Activated CD4-positive, alpha-beta T cell treated with anti-CD3 and anti-CD28 coated beads, Interleukin-2, amount 50 U/mL, for 24 hours (primary cell): Measurements from ENCODE around the gene KIF6.

Source experiments
- DNase-seq, 2 donors: peaks; one replicate each; pipeline ENCODE4 v3.0.0-alpha.2; 2020; ENCODE audit warnings: low read depth in 1 of 2, low spot score in 1 of 2

Gene KIF6

DNA sequence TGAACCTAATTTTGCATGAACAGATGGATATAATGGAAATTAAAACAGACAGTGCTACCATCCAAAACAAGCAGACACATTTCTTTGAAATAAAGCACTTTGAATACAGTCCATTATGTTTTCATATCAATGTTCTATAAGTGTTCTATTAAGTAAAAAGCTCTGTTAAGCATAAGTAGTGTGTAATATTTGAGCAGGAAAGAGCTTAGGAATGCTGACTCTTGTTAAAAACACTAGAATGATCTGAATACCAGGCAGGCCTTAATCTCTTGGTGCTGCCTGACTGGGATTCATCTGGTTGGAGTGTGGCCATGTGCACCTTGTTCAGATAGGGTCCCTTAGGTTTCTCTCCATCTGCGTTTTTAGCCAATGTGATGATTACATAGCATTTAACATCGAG lies 130.9 kb downstream of the KIF6 start:
- DNase-seq: no peak

GRCh38 chr6:39593646-39594045 lies 131.6 kb downstream of the KIF6 start:
- DNase-seq: no peak

DNA sequence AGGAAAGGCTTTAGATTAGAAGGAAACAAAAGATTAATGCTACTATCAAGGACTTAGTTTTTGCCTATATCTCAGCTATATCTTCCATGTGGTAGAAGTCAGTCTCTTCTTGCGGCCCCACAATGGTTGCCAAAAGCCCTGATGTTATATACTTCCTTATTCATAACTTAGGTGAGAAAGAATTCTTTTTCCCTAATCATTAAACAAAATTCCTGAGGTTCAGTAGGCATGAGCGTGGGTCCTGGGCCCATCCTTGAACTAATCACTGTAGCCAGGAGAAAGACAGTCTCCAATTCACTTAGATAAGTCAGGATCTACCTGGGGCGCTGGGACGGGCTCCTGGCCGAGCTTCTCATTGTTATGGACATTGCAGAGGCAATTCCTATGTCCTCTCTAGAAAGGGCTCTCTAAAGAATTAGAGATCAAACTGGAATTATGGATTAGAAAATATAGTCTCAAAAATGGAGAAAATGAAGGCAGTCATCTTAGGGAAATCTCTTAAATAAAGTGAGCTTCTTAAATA lies 134.3 kb downstream of the KIF6 start:
- DNase-seq: no peak

DNA sequence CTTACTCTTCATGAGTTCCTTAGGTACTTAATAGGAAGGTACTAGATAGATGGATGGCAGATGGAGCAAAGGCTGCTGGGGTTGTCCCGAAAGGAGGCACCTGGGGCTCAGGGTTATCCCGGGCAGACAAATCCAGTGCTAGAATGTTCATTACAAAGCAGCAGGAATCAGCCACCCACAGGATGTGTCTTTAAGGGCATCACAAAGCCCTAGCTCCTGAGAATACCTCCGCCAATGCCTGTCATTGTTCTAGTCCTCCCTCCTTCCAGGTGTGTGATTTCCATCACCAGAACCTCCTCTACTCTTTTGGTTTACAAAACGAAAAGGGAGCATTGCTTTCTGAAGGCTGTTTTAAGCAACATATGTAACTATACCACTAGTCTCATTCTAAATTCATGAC lies 138.1 kb downstream of the KIF6 start:
- DNase-seq: no peak

- DNase-seq: no peak
Measured at GRCh38 chr6:39585641-39586040, 139.6 kb downstream of the KIF6 start.

GRCh38 chr6:39577446-39578165 lies 147.6 kb downstream of the KIF6 start:
- no peak for DNase-seq

- DNase-seq: no peak
Measured at GRCh38 chr6:39576556-39577303, 148.5 kb downstream of the KIF6 start.

DNA sequence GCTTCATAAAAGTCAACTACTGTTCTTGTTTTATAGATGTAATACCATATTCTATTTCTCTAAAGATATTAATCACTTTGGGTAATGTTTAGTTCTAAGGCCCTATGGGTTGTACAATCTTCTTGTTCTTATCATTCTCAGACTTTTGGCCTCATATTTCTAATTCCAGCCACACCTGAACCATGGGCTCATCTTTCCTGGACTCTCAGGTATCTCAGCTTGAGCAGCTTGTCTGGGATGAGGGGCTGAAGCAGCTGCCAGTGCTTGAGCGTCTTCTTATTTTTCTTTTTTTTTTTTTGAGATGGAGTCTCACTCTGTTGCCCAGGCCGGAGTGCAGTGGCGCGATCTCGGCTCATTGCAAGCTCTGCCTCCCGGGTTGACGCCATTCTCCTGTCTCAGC lies 150.2 kb downstream of the KIF6 start:
- DNase-seq: no peak

DNA sequence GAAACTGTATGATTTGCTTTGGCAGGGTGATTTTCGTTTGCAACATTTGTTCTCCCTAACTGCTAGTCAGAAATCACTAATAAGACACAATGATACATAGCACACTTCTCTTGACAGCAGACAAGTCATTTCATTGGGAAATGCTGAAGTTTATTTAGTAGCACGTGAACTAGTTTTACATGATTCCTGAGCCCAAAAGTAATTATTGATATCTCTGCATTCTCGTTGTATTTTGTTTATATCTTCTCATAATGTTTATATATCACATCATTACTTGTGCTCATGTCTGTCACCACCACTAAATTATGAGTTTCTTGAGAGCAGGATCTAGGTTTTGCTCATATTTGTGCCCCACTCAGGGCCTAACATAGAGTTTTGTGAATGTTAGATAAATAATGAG lies 151.7 kb downstream of the KIF6 start:
- no peak for DNase-seq

- no peak for DNase-seq
Measured at GRCh38 chr6:39572661-39573340, 152.4 kb downstream of the KIF6 start.

DNA sequence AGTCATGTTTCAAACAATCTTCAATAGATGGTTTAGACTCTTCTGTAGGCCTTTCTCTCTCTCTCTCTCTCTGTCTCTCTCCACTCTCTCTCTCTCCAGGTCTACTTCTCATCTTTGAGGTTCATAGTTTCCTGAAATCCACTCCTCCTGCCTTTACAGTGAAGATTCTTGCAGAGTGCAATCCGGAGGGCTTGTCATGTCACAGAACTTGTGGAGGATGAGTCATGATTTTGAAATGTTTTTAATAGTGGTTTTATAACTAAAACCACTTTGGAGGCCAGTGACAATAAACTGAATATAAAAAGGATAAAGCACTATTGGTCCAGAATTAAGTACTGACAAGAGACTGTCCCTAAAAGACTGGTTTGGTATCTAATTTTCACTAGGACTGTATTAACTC lies 156.3 kb downstream of the KIF6 start:
- DNase-seq: no peak

DNA sequence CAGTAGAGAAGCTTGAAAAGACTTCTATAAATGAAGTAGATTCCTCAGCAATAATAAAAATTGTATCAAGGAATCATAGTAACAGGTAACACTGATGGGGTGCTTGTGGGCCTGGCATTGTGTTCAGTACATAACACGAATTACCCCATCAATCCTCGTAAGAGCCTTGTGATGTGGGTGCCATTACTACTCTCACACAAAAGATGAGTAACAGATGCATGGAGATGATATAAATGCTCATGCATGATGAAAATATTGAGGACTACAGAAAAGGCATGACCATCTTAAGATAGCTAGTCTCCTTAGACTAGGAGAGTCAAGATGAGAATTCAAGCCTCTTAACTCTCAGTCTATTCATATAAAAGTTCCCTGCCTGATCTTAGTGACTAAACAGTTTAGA lies 158.1 kb downstream of the KIF6 start:
- DNase-seq: no peak

DNA sequence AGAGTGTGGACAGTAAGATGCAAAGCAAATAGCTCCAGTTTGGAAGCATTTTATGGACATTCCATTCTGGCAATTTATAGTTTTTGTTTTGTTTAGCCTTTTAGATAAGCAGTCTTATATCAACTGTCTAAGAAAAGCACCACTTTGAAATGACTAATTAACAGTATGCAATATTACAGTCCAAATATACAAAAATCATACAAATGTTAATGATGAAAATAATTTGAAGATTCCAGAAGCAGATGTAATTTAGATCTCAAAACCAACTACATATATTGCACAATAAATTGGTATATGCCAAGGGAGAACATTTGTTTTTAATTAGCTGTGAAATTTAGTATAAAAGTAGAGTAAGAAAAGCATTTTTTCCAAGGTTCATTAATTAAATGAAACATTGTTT lies 158.8 kb downstream of the KIF6 start:
- DNase-seq: no peak

- no peak for DNase-seq
Measured at GRCh38 chr6:39565956-39566355, 159.3 kb downstream of the KIF6 start.

- DNase-seq: no peak
Measured at GRCh38 chr6:39563566-39564311, 161.5 kb downstream of the KIF6 start.

DNA sequence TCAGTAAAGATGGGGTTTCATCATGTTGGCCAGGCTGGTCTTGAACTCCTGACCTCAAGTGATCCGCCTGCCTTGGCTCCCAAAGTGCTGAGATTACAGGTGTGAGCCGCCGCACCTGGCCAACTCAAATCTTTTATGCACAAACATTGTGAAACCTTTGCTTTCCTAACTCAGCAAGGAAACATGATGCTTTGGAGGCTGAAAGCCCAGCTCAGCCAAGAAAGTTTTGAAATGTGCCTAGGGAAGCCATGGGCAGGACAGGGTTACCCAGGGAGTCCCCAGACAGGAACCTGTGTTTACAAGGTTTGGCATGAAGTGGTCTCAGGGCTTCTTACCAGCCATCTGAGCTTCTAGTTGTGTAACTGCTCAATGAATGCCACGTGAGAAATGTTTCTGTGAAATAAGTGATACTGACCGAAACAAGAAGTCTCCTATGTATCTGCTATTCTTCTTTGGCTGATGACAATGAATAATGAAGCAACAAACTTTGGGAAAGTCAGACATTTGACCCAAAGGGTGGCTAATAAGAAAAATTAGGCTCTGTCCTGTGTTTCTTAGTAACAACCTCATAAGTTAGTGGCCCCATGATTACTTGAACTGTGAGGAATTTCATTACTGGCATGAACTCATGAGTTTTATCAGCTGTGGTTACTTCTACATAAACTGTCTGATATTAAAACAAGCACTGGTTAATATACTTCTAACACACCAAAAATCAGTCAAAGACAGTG lies 163.5 kb downstream of the KIF6 start:
- DNase-seq: no peak

GRCh38 chr6:39560915-39561314 lies 164.3 kb downstream of the KIF6 start:
- no peak for DNase-seq

DNA sequence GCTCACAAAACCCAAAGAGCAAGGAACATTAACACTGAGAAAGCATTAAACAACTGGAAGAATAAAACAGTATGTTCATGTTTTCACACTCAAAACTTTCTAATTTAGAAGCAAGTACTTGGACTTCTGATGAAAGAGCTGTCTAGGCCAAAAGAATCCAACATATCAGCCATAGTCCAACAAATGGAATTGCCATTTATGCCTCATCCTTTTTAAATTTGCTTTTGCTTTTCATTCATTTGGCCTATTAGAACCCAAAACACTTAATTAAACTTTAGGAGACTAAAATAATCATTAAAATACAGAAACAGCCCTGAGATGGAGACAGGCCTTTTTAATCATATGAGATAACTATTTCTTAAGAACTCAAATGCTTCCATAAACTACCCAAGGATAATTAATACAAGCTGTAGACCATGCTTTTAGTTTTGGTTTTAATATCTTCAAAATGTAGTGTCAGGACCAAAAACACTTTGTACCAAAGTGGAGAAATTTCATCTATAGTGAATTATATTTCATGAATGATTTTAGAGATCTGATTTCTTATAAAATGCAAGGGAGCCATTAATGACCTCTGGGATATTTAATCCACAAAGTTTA lies 166.5 kb downstream of the KIF6 start:
- DNase-seq: no peak

GRCh38 chr6:39558079-39558478 lies 167.1 kb downstream of the KIF6 start:
- DNase-seq: no peak

DNA sequence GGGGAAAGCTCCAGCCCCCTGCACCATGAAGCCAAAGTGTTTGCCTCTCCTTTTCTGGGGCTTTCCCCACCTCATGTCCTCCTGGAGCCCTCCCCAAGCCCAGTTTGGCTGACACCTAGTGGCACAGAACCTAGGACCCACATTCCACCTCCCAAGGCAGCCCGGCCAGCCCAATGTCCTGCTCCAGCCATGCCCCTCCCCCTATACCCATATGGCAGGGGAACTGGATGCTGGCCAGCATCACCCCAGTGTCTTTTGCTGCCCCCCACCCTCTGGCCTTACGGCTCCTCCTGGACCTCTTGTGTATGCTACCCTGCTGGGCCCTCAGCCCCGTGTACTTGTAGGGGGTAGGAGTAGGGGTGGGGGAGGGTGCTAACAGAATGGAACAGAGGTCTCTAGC lies 170.1 kb downstream of the KIF6 start:
- DNase-seq: no peak
